HepG2 (cell line): ENCODE data around the gene CAMK1. TPM values are rescaled to one million over a fixed set of nuclear protein-coding genes. Genes with fewer than 3 reads are reported as not detected.

Experiments used
- ASH2L ChIP-seq: fragments of 300-600, 200-600 bp; sonication (generic); IDR thresholded peaks from 2 replicates; pipeline ENCODE4 v1.7.0; 2017; ENCODE audit warnings: low read depth, mild to moderate bottlenecking, moderate library complexity, mixed read lengths, low read length; ENCODE audit not compliant: insufficient read length
- ERF ChIP-seq: IDR thresholded peaks from 2 replicates; pipeline ENCODE4 v1.6.1; 2018; ENCODE audit warnings: missing biosample characterization, missing genetic modification reagents
- GMEB1 ChIP-seq: sonication (generic); formaldehyde crosslinking; IDR thresholded peaks from 2 replicates; pipeline ENCODE4 v1.5.1; 2020; ENCODE audit warnings: missing genetic modification reagents, mild to moderate bottlenecking, borderline replicate concordance
- KLF11 ChIP-seq: IDR thresholded peaks from 2 replicates; pipeline ENCODE4 v1.6.1; 2016; ENCODE audit warnings: missing compliant biosample characterization
- REST ChIP-seq, 2 experiments: IDR thresholded peaks; 2 replicates each; pipeline ENCODE4 v1.6.1; 2011 to 2012; ENCODE audit warnings: low read length in 2 of 2, borderline replicate concordance in 1 of 2, low read depth in 1 of 2, mild to moderate bottlenecking in 1 of 2, moderate library complexity in 1 of 2
- ZFP37 ChIP-seq: sonication (generic); formaldehyde crosslinking; IDR thresholded peaks from 2 replicates; pipeline ENCODE4 v1.4.0; 2020; ENCODE audit warnings: missing genetic modification reagents, borderline replicate concordance
- ZNF10 ChIP-seq: sonication (generic); formaldehyde crosslinking; IDR thresholded peaks from 2 replicates; pipeline ENCODE4 v1.4.0; 2020; ENCODE audit warnings: mild to moderate bottlenecking, low read depth, missing genetic modification reagents, borderline replicate concordance
- ZNF234 ChIP-seq: sonication (generic); formaldehyde crosslinking; conservative IDR thresholded peaks from 2 replicates; pipeline ENCODE4 v1.5.1; 2020; ENCODE audit warnings: mild to moderate bottlenecking, missing genetic modification reagents
- ZNF280D ChIP-seq: sonication (generic); formaldehyde crosslinking; IDR thresholded peaks from 2 replicates; pipeline ENCODE4 v1.5.1; 2020; ENCODE audit warnings: mild to moderate bottlenecking, missing genetic modification reagents
- ZNF383 ChIP-seq: sonication (generic); formaldehyde crosslinking; IDR thresholded peaks from 2 replicates; pipeline ENCODE4 v1.4.0; 2020; ENCODE audit warnings: missing genetic modification reagents, mild to moderate bottlenecking, borderline replicate concordance
- ZNF510 ChIP-seq: sonication (generic); formaldehyde crosslinking; IDR thresholded peaks from 2 replicates; pipeline ENCODE4 v1.4.0; 2020; ENCODE audit warnings: low read depth, mild to moderate bottlenecking, missing genetic modification reagents
- ZNF513 ChIP-seq: sonication (generic); formaldehyde crosslinking; conservative IDR thresholded peaks from 2 replicates; pipeline ENCODE4 v1.5.0; 2020; ENCODE audit warnings: missing genetic modification reagents
- ZNF558 ChIP-seq: sonication (generic); formaldehyde crosslinking; IDR thresholded peaks from 2 replicates; pipeline ENCODE4 v1.9.0; 2022; ENCODE audit warnings: mild to moderate bottlenecking, missing genetic modification reagents, borderline replicate concordance
- ZNF703 ChIP-seq: sonication (generic); formaldehyde crosslinking; IDR thresholded peaks from 2 replicates; pipeline ENCODE4 v1.5.1; 2020; ENCODE audit warnings: missing genetic modification reagents, mild to moderate bottlenecking, moderate library complexity, borderline replicate concordance
- ZNF773 ChIP-seq: sonication (generic); formaldehyde crosslinking; IDR thresholded peaks from 2 replicates; pipeline ENCODE4 v1.4.0; 2020; ENCODE audit warnings: missing genetic modification reagents, borderline replicate concordance
- ZNF790 ChIP-seq: sonication (generic); formaldehyde crosslinking; IDR thresholded peaks from 2 replicates; pipeline ENCODE4 v1.8.0; 2022; ENCODE audit warnings: missing genetic modification reagents, mild to moderate bottlenecking, borderline replicate concordance
- polyA plus RNA-seq, 8 experiments: library from polyadenylated mRNA; depleted of rRNA in 3 of 8; stranded (reverse) in 7 of 8; unstranded in 1 of 8; fragments of >200 nt; fragmentation: Illumina TruSeq in 4 of 8; extraction: Trizol in 4 of 8; gene quantifications; 2 replicates each; pipeline versions ENCODE4 v1.2.1 to v1.2.3, GENCODE V29; 2011 to 2016; ENCODE audit warnings: low read depth in 4 of 8, missing spikeins in 1 of 8, mixed read lengths in 1 of 8; ENCODE audit not compliant: insufficient read depth in 1 of 8
- total RNA-seq, 5 experiments: library from RNA; depleted of rRNA; stranded (reverse); fragments of >200 nt; fragmentation: Illumina TruSeq; extraction: Trizol; gene quantifications; 2 replicates each; pipeline ENCODE4 v1.2.3, GENCODE V29; 2016; ENCODE audit warnings: low read depth in 1 of 5

CAMK1 gene
- total and polyA plus RNA-seq, 2 of the 13 experiments (the other 11 are each of a cell fraction or from before 2014, with no cell fraction given) = 26.4 to 53.3 TPM

GRCh38 chr3:9731206-9732079 lies 38.3 kb downstream of the CAMK1 start, which contains the start of gene BRPF1 (continued):
- TF ChIP-seq REST (IDR thresholded peaks at IDR 0.05; ENCODE audit: borderline replicate concordance in 1 of 2, low read depth in 1 of 2, low read length in 2 of 2) (no peak), ZNF234 (CRISPR knock-in tag) (no peak), ZNF383 (no peak), ZNF773 (CRISPR knock-in tag) (no peak), ZNF10 (CRISPR knock-in tag) (no peak), ZNF558 (CRISPR knock-in tag) (no peak), ZNF280D (no peak), ZFP37 (CRISPR knock-in tag) (no peak), ZNF510 (CRISPR knock-in tag) (no peak), GMEB1 (CRISPR knock-in tag) (peak; percentile 98), ZNF703 (no peak), ZNF790 (CRISPR knock-in tag) (0 out of 2 replicates have a peak, but pooled peaks have one; percentile 39), ERF (peak; percentile 23), KLF11 (CRISPR knock-in tag) (no peak), ZNF513 (CRISPR knock-in tag) (no peak), ASH2L (peak; percentile 98)
